Nasal cavity respiratory epithelium epithelial cell of viscerocranial mucosa (primary cell): ENCODE measurements around the gene TIMM13. TPM values are rescaled to one million over a fixed set of nuclear protein-coding genes. Genes with fewer than 3 reads are reported as not detected.

Experiments
- total RNA-seq: library from RNA; depleted of rRNA; stranded (reverse); fragments of >200 nt; gene quantifications from 2 replicates; pipeline ENCODE4 v1.2.3, GENCODE V29; 2014

The TIMM13 gene
- total RNA-seq = 27.6 and 31.1 TPM in 2 replicates

DNA sequence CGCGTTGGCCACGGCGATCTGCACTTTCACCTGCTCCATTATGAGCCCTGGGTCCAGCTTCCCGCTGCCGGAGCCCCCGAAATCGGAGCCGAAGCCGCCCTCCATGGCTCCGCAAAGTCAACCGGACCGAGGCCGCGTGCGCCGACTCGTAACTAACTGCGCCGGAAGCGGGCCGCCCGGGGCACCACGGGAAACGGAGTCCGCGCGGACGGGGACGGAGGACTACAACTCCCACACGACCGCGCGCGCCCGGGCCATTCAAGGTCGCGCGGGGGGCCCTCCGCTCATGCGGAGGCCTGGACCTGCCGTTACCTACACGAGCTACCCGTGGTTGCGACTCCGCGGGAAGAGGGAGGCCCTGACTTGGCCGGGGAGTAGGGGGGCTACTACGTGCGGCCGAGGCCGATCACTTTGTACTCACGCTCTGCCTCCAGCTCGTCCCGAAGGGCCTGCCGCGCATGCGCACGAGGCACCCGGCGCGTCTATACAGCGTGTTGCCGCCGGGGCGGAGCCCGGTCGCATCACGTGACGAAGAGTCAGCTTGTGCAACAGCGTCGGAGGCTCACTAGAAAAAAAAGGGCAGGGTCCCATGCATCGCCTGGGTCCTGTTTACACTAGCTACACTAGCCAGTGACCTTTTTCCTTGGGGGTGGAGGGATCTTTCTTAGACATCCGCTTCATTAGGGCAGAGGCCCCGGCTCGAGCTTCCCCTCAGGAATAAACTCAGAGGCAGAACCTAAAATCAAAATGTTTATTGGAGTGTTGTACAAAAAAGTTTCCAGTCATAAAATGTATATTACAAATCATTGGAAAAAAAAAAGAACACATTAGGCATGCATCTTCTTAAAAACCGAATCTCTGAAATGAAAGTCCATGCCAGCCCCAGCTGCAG is at the start of gene TIMM13:
Gene TIMM13 (minus strand): TSS at position 158 of the 892 bp plus-strand sequence. CDS start 53 bp downstream, at position 105.

DNA sequence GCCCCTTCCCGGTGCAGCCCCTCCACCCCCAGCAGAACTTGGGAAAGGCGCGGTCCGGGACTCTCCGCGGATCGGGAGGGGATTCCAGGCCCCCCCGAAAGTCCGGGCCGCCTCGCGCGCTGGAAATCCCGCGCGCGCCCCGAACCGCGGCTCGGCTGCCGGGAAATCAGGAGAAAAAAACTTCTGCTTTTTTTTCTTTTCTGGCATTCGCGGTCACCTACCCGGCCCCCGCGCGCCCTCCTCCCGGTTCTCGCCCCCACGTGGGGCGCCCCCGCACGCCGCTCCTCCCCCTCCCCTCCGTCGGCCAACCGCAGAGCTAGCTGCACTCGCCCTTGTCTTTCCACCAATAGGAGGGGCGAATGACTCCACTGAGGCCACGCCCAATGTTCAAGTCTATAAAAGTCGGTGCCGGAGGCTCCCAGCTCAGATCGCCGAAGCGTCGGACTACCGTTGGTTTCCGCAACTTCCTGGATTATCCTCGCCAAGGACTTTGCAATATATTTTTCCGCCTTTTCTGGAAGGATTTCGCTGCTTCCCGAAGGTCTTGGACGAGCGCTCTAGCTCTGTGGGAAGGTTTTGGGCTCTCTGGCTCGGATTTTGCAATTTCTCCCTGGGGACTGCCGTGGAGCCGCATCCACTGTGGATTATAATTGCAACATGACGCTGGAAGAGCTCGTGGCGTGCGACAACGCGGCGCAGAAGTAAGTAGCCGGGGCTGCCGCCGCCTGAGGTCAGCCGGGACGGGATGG is 48.5 kb upstream of the TIMM13 start, which contains the start of gene GADD45B:
Gene GADD45B (plus strand): TSS at position 426 of the 749 bp plus-strand sequence. CDS start 232 bp downstream, at position 658.

Other genes starting within 250 kb of the TIMM13 start
- 45.3 and 58.1 TPM in 2 replicates for gene PLEKHJ1, start 191.3 kb downstream of the TIMM13 start, total RNA-seq
- gene SF3A2, start 190.8 kb downstream of the TIMM13 start, total RNA-seq = 30.4 and 48.1 TPM in 2 replicates
- 0.34 and 0.78 TPM in 2 replicates for gene AMH, start 178.3 kb downstream of the TIMM13 start, total RNA-seq
- not detected in 2 replicates for gene JSRP1, start 171.2 kb downstream of the TIMM13 start, total RNA-seq
- gene PEAK3, start 145.4 kb downstream of the TIMM13 start, total RNA-seq = not detected in 2 replicates
- not detected in 2 replicates for gene LINGO3, start 119.4 kb downstream of the TIMM13 start, total RNA-seq
- 45.6 and 74.5 TPM in 2 replicates for gene LSM7, start 99.0 kb downstream of the TIMM13 start, total RNA-seq
- gene SPPL2B, start 98.9 kb downstream of the TIMM13 start, total RNA-seq = 12.6 and 34.9 TPM in 2 replicates
- gene TMPRSS9, start 67.3 kb downstream of the TIMM13 start, total RNA-seq = not detected in 2 replicates
- 63.9 and 69.3 TPM in 2 replicates for gene LMNB2, start 29.4 kb upstream of the TIMM13 start, total RNA-seq
- gene GADD45B, start 48.5 kb upstream of the TIMM13 start, total RNA-seq = 33.1 and 53.3 TPM in 2 replicates